ENCODE measurements around the gene EYA4.

Gene EYA4

GRCh38 chr6:133289733-133290306 lies 48.7 kb downstream of the EYA4 start:
- DNase-seq, result no peak

- no peak for DNase-seq
Measured at GRCh38 chr6:133290930-133291329, 49.8 kb downstream of the EYA4 start.

GRCh38 chr6:133291671-133292070 lies 50.5 kb downstream of the EYA4 start:
- no peak for DNase-seq

- no peak for DNase-seq
Measured at GRCh38 chr6:133297657-133298056, 56.5 kb downstream of the EYA4 start.

GRCh38 chr6:133298335-133298734 lies 57.2 kb downstream of the EYA4 start:
- no peak for DNase-seq

GRCh38 chr6:133298801-133299200 lies 57.6 kb downstream of the EYA4 start:
- no peak for DNase-seq

GRCh38 chr6:133300896-133301295 lies 59.7 kb downstream of the EYA4 start:
- DNase-seq, result no peak

- no peak for DNase-seq
Measured at GRCh38 chr6:133301835-133302234, 60.7 kb downstream of the EYA4 start.

- no peak for DNase-seq
Measured at GRCh38 chr6:133306931-133307330, 65.8 kb downstream of the EYA4 start.

- no peak for DNase-seq
Measured at GRCh38 chr6:133309579-133309978, 68.4 kb downstream of the EYA4 start.

GRCh38 chr6:133312006-133312405 lies 70.8 kb downstream of the EYA4 start:
- DNase-seq, result no peak

- DNase-seq, result no peak
Measured at GRCh38 chr6:133313068-133313467, 71.9 kb downstream of the EYA4 start.

GRCh38 chr6:133314947-133315346 lies 73.8 kb downstream of the EYA4 start:
- DNase-seq, result no peak

- DNase-seq, result no peak
Measured at GRCh38 chr6:133315811-133316210, 74.7 kb downstream of the EYA4 start.

- DNase-seq, result no peak
Measured at GRCh38 chr6:133317704-133318103, 76.5 kb downstream of the EYA4 start.

GRCh38 chr6:133326584-133326983 lies 85.4 kb downstream of the EYA4 start:
- DNase-seq, result no peak

GRCh38 chr6:133333852-133334251 lies 92.7 kb downstream of the EYA4 start:
- no peak for DNase-seq

- no peak for DNase-seq
Measured at GRCh38 chr6:133337308-133337707, 96.2 kb downstream of the EYA4 start.

GRCh38 chr6:133339543-133340384 lies 98.6 kb downstream of the EYA4 start:
- DNase-seq, result no peak

- DNase-seq, result no peak
Measured at GRCh38 chr6:133340557-133340956, 99.4 kb downstream of the EYA4 start.

GRCh38 chr6:133341607-133342158 lies 100.5 kb downstream of the EYA4 start:
- DNase-seq, result no peak

GRCh38 chr6:133343220-133343619 lies 102.1 kb downstream of the EYA4 start:
- DNase-seq, result no peak

GRCh38 chr6:133348846-133349245 lies 107.7 kb downstream of the EYA4 start:
- no peak for DNase-seq

GRCh38 chr6:133350928-133351327 lies 109.8 kb downstream of the EYA4 start:
- DNase-seq, result no peak
